NCI-H2029 treated with DMSO at 0.1 percent for 48 hours (cell line): ENCODE measurements around the gene CEP112.

Experiments used
- DNase-seq: peaks from one replicate; lab custom pipeline; 2025; lab: John Stamatoyannopoulos, UW

CEP112 gene

GRCh38 chr17:66191593-66192377 lies at the start of gene CEP112:
Gene CEP112, minus strand, starts transcription at chr17:66192133.
- DNase-seq = no peak

- DNase-seq = no peak
These were observed 48.7 kb upstream of the CEP112 start for GRCh38 chr17:66240630-66241029.

- DNase-seq = no peak
These were observed 48.1 kb upstream of the CEP112 start for GRCh38 chr17:66240013-66240412.

- no peak for DNase-seq
These were observed 43.6 kb upstream of the CEP112 start for GRCh38 chr17:66235377-66235994.

GRCh38 chr17:66234611-66235010 lies 42.7 kb upstream of the CEP112 start:
- DNase-seq = no peak

- no peak for DNase-seq
These were observed 41.3 kb upstream of the CEP112 start for GRCh38 chr17:66233023-66233753.

GRCh38 chr17:66230922-66231591 lies 39.1 kb upstream of the CEP112 start:
- DNase-seq = no peak

GRCh38 chr17:66229783-66230538 lies 38.0 kb upstream of the CEP112 start:
- no peak for DNase-seq

- no peak for DNase-seq
These were observed 37.2 kb upstream of the CEP112 start, which contains the start of gene APOH for GRCh38 chr17:66228887-66229782. Gene APOH, minus strand, starts transcription at chr17:66229415. Its CDS starts 36 bp downstream, at chr17:66229379.

- no peak for DNase-seq
These were observed 35.5 kb upstream of the CEP112 start for GRCh38 chr17:66227212-66228045.

GRCh38 chr17:66222798-66223350 lies 30.9 kb upstream of the CEP112 start:
- no peak for DNase-seq

GRCh38 chr17:66221755-66222530 lies 30.0 kb upstream of the CEP112 start:
- no peak for DNase-seq

- DNase-seq = no peak
These were observed 29.4 kb upstream of the CEP112 start for GRCh38 chr17:66221343-66221742.

GRCh38 chr17:66220079-66220835 lies 28.3 kb upstream of the CEP112 start:
- DNase-seq = no peak

GRCh38 chr17:66215529-66215911 lies 23.6 kb upstream of the CEP112 start:
- DNase-seq = no peak

GRCh38 chr17:66214884-66215528 lies 23.1 kb upstream of the CEP112 start:
- DNase-seq = no peak
